Erythroblast (primary cell): ENCODE data around the gene DKKL1.

Source experiments
- GATA1 ChIP-seq: IDR thresholded peaks from 2 replicates; pipeline ENCODE4 v1.6.1; 2011; ENCODE audit warnings: low read depth, mild to moderate bottlenecking, control low read depth, low read length, moderate library complexity
- POLR2A ChIP-seq: IDR thresholded peaks from 2 replicates; pipeline ENCODE4 v1.6.1; 2011; ENCODE audit warnings: mild to moderate bottlenecking, low read length

- TF ChIP-seq GATA1 = no peak
- TF ChIP-seq POLR2A = no peak
These were observed 45.4 kb upstream of the DKKL1 start for GRCh38 chr19:49318296-49318695.
